ENCODE results near the gene USP4.

The USP4 gene

DNA sequence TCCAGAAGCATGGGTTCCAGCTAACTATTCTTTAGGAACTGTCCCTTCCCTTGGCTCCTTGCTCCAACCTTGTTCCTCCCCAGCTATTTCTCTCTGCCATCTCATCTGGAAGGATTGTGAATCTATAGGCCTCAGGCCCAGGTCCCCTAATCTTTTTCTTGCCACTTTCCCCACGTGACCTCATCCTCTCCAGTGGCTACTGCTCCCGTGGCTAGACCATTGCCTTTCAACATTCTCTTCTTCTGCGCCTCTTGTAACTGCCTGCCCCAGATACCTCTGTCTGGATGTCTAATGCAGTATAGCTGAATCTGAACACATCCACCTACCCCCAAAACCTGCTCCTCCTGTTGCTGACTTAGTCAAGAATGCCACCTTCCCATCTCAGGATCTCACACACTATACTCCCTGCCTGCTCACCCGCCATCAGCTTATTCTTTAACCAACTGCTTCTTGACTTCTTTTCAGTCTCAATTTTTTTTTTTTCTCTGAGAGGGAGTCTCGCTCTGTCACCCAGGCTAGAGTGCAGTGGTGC, 13.1 kb upstream of the USP4 start:
- peaks cover 29% of the 10 kb centered on the region for H3K4me1 ChIP-seq (ENCODE audit: insufficient read depth, low read length, severe bottlenecking)
- no peaks in the 10 kb centered on the region for H3F3A ChIP-seq (ENCODE audit: insufficient read depth, low read length)
- no peaks in the 10 kb centered on the region for H3K9me3 ChIP-seq (ENCODE audit: low read length)
- no peaks in the 10 kb centered on the region for H4K20me1 ChIP-seq (ENCODE audit: insufficient read depth, low read length)
- H3K4me3 ChIP-seq (ENCODE audit: low read depth, low read length, poor library complexity, severe bottlenecking) = no peak overlapping the region
- H3K27me3 ChIP-seq (ENCODE audit: insufficient read depth, low read length) = no peaks in the 10 kb centered on the region
- no peak overlapping the region for H3K27ac ChIP-seq (ENCODE audit: low read depth, low read length, poor library complexity, severe bottlenecking)
- H3K9ac ChIP-seq (ENCODE audit: low read length) = no peak overlapping the region
- peaks cover 13% of the 10 kb centered on the region; the same call in 1 of the 2 replicates for H3K36me3 ChIP-seq (ENCODE audit: insufficient read depth, low read length)
- H2AFZ ChIP-seq (ENCODE audit: low read length) = no peak overlapping the region
- no peaks in the 10 kb centered on the region for H3K9me2 ChIP-seq (ENCODE audit: low read depth, low read length)
- no peaks in the 10 kb centered on the region for H3K79me2 ChIP-seq (ENCODE audit: insufficient read depth, low read length)
- TF ChIP-seq, protein P1, sequence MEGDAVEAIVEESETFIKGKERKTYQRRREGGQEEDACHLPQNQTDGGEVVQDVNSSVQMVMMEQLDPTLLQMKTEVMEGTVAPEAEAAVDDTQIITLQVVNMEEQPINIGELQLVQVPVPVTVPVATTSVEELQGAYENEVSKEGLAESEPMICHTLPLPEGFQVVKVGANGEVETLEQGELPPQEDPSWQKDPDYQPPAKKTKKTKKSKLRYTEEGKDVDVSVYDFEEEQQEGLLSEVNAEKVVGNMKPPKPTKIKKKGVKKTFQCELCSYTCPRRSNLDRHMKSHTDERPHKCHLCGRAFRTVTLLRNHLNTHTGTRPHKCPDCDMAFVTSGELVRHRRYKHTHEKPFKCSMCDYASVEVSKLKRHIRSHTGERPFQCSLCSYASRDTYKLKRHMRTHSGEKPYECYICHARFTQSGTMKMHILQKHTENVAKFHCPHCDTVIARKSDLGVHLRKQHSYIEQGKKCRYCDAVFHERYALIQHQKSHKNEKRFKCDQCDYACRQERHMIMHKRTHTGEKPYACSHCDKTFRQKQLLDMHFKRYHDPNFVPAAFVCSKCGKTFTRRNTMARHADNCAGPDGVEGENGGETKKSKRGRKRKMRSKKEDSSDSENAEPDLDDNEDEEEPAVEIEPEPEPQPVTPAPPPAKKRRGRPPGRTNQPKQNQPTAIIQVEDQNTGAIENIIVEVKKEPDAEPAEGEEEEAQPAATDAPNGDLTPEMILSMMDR (IDR thresholded peaks at IDR 0.05; ENCODE audit: low read length) = no peak
- TF ChIP-seq EZH2 (IDR thresholded peaks at IDR 0.05; ENCODE audit: borderline replicate concordance, low read length) = no peak
- no peak overlapping the region for H3K4me2 ChIP-seq (ENCODE audit: low read length)

DNA sequence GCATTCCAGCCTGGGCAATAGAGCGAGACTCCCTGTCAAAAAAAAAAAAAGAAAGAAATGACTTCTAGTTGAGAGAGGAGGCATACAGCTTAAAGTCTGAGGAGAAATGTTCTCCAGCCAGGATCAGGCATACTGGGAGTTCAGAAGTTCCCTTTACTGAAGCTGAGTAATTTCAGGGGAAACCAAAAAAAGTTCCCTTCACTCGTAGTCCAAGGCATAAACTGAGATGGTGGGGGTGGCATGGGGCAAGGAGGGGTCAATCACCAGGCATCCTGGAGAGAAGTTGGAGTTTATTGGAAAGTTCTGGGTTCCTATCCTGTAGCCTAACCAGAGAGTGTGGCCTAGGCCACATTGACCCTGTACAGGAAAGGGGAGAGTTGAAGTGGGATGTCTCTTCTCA, 12.4 kb upstream of the USP4 start:
- no peaks in the 10 kb centered on the region for H3F3A ChIP-seq (ENCODE audit: insufficient read depth, low read length)
- H3K9me3 ChIP-seq (ENCODE audit: low read length) = no peaks in the 10 kb centered on the region
- TF ChIP-seq EZH2 (IDR thresholded peaks at IDR 0.05; ENCODE audit: borderline replicate concordance, low read length) = no peak
- TF ChIP-seq, protein P1 (IDR thresholded peaks at IDR 0.05; ENCODE audit: low read length) = no peak
- peak overlapping the region; percentile 63 for H3K27ac ChIP-seq (ENCODE audit: low read depth, low read length, poor library complexity, severe bottlenecking)
- H3K79me2 ChIP-seq (ENCODE audit: insufficient read depth, low read length) = no peaks in the 10 kb centered on the region
- H3K9me2 ChIP-seq (ENCODE audit: low read depth, low read length) = no peaks in the 10 kb centered on the region
- H2AFZ ChIP-seq (ENCODE audit: low read length) = no peak overlapping the region
- no peak overlapping the region; the same call in 1 of the 2 replicates for H3K9ac ChIP-seq (ENCODE audit: low read length)
- peaks cover 24% of the 10 kb centered on the region for H3K4me1 ChIP-seq (ENCODE audit: insufficient read depth, low read length, severe bottlenecking)
- no peak overlapping the region for H3K4me2 ChIP-seq (ENCODE audit: low read length)
- no peaks in the 10 kb centered on the region for H3K27me3 ChIP-seq (ENCODE audit: insufficient read depth, low read length)
- H4K20me1 ChIP-seq (ENCODE audit: insufficient read depth, low read length) = no peaks in the 10 kb centered on the region
- no peak overlapping the region for H3K4me3 ChIP-seq (ENCODE audit: low read depth, low read length, poor library complexity, severe bottlenecking)
- H3K36me3 ChIP-seq (ENCODE audit: insufficient read depth, low read length) = peaks cover 13% of the 10 kb centered on the region; the same call in 1 of the 2 replicates

DNA sequence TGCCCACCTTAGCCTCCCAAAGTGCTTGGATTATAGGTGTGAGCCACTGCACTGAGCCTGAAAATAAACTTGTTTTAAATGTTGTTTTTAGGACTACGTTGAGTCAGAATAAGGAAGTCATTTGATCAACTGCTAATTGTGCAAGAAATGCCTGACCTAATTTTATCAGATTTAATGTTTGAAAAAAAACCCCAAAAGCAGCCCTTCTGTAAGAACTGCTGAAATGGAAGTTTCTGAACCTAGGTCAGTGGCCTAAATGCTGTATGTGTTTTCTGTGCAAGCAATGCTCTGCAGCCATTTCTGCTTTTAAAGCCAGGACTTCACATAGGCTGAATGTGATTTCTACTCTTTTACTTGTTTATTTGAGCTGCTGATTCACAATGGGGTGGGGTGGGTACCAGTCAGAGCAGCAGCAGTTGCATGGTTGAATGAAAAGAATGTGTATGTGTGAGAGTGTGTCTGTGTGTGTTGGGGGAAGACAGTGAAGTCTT, 11.7 kb upstream of the USP4 start:
- no peaks in the 10 kb centered on the region for H4K20me1 ChIP-seq (ENCODE audit: insufficient read depth, low read length)
- H3K9me3 ChIP-seq (ENCODE audit: low read length) = no peaks in the 10 kb centered on the region
- no peak overlapping the region for H3K4me2 ChIP-seq (ENCODE audit: low read length)
- peaks cover 20% of the 10 kb centered on the region for H3K4me1 ChIP-seq (ENCODE audit: insufficient read depth, low read length, severe bottlenecking)
- peak overlapping the region; percentile 41; the same call in 1 of the 2 replicates for H3K9ac ChIP-seq (ENCODE audit: low read length)
- no peaks in the 10 kb centered on the region for H3K79me2 ChIP-seq (ENCODE audit: insufficient read depth, low read length)
- H3K9me2 ChIP-seq (ENCODE audit: low read depth, low read length) = no peaks in the 10 kb centered on the region
- no peaks in the 10 kb centered on the region for H3F3A ChIP-seq (ENCODE audit: insufficient read depth, low read length)
- no peak overlapping the region for H2AFZ ChIP-seq (ENCODE audit: low read length)
- peaks cover 11% of the 10 kb centered on the region; the same call in 1 of the 2 replicates for H3K36me3 ChIP-seq (ENCODE audit: insufficient read depth, low read length)
- no peak overlapping the region for H3K4me3 ChIP-seq (ENCODE audit: low read depth, low read length, poor library complexity, severe bottlenecking)
- TF ChIP-seq, protein P1 (IDR thresholded peaks at IDR 0.05; ENCODE audit: low read length) = no peak
- no peak for TF ChIP-seq EZH2 (IDR thresholded peaks at IDR 0.05; ENCODE audit: borderline replicate concordance, low read length)
- H3K27ac ChIP-seq (ENCODE audit: low read depth, low read length, poor library complexity, severe bottlenecking) = peak overlapping the region; percentile 63
- H3K27me3 ChIP-seq (ENCODE audit: insufficient read depth, low read length) = no peaks in the 10 kb centered on the region
